ENCODE data around the gene DAPK2.
"Not testable (repeated sequence)": the region's sequence is repeated elsewhere in the genome, so short reads cannot be mapped to it uniquely, and the experiment has no call there.

Gene DAPK2

DNA sequence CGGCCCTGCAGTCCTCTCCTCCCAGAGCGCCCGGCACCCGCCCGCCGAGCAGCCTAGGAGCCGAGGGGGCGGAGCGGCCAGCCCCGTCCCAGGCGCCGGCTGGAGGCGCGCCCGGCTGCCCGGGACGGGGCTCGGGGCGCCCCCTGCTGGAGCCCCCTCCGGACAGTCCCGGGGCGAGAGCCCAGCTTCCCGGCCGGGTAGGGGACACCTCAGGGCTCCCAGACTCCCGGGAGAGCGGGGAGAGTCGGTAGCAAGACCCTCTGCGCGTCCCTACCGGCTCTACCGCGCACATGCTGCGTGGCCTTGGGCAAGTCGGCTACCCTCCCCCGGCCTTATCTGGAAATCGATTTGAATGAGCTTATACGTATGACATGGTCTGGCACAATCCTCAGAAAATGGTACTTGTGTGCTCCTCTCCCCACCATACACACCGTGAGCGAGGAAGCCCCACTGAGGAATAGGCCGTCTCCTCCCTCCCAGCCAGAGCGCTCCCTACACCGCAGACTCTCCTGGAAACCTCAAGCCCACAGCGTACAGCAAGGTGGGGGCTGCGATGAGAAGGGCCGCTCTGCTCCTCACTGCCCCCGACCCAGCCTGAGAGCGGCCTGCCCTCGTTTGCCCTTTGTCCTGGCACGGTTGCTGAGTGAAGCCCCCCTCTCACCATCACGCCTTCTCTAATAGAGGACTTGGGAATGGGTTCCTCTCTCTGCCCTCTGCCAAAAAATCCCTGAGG, at the start of gene DAPK2:
TSS of gene DAPK2 (minus strand) at position 65 of the 733 bp plus-strand sequence. CDS start 6,224 bp downstream, outside the sequence.
- peak; percentile 84 for DNase-seq (ENCODE audit: low spot score)

DNA sequence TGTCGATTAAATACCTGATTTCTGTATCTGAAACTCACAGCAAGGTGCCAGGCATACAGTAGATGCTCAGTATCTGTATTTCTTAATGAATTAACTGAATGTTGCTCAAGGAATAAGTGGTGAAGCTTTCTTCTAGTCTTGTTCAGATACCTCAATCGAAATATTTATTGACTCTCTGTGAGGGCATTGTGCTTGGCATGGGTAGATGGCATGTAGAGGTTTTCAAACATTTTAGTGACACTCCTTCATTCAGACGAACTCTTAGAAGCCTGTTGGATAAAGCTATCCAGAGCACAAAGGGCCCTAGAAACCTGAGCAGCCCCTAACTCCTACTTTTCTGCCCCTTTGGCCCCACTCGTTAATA, 49.1 kb upstream of the DAPK2 start:
- no peak for DNase-seq (ENCODE audit: low spot score)

DNA sequence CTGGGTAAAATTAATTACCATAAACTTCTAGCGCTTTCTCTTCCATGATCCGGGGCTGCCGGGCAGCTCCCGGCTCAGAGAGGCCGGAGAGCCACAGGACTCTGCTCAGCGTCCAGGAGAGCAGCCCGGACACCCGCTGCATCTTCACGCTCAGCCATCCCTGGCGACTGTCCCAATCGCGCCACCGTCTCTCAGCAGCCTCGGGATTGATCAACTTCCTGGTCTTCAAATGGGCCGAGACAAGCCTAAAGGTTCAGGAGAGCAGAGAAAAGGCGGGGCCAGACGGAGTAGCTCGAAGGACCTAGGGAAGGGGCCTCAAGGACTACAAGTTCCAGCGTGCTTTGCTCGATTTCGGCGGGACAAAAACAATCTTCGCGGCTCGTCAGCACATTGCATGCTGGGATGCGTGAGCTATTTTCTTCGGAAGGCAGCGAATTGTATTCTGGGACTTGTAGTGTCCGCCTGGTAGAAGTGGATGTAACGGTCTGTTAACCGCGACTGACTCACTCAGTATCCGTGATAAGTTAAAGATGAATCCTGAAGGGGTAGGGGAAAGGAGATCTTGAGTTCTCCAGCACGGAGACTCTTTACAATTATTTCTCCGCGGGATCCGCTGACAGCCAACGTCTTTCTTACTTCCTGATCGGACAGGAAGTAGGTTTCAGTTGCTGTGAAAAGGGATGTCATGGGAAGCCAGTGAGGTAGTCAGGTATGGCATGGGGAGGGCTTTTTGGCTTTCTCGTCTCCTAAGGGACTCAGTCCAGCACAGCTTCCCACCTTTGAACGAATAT, 47.5 kb upstream of the DAPK2 start, which contains the start of gene CIAO2A:
TSS of gene CIAO2A (minus strand) at position 212 of the 791 bp plus-strand sequence. CDS start at position 142, 70 bp downstream.
- peak; percentile 99 for DNase-seq (ENCODE audit: low spot score)

DNA sequence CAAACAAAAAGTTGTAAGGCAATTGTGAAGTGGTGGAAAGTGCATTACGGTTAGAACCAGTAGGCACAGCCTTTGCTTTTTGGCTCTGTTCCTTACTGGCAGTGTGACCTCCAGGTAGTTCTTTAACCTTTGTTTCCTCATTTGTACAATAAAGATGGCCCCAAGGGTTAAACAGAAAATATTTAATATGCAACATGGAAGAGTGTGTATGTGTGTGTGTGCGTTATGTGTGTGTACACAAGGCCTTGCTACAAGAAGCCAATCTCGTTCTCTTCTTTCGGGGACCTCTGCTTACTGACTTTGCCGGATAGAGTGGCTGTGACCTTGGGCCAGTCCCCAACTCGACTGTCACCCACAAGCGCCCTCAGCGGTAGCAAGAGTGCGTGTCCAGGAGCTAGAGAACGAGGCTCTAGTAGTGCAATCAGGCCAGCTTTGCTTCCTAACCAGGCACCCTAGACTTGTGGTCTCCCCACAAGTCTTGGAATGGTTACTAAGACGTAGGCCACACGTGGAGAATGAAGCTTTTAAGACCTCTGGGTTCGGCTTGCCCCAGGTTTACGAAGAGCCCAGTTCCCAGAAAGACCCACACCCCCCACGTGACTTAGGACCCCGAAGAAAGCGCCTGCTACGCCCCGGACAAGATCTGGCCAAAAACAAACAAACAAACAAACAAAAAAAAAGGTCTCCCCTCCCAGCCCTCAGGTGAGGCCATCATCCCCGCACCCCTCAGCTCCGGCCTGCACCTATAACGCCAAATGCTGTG, 46.8 kb upstream of the DAPK2 start:
- DNase-seq (ENCODE audit: low spot score): peak; percentile 43

DNA sequence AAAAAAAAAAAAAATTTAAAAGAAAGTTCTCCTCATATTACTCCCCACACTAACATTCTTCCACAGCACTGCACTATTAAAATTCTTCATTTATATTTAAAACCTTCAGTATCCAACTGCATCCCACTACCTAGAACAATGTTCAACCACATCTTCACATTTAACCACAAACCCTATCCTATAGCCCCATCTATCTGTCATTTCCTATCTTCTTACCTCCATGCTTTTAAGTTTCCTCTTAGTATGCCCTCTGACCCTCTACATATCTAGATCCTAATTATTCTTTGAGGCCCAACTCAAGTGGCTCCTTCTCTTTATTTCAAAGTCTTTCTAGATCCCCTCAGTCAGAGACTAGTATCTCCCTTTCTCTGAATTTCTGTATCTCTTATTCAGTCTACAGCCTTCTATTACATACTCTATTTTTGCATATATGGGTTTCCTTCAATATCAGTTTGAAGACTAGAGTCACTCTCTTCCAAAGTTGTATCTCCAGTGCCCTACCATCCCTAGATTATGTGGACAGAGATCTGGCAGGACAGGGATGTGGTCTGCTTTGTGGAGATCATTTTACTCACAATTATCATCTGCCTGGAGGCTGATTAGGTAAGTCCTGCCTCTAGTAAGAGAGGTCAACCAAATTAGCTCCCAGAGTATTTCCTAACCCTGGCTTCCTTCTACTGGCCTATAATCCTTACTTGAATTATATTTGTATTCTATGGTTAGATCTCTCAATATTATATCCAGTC, 46.0 kb upstream of the DAPK2 start:
- no peak for DNase-seq (ENCODE audit: low spot score)

DNA sequence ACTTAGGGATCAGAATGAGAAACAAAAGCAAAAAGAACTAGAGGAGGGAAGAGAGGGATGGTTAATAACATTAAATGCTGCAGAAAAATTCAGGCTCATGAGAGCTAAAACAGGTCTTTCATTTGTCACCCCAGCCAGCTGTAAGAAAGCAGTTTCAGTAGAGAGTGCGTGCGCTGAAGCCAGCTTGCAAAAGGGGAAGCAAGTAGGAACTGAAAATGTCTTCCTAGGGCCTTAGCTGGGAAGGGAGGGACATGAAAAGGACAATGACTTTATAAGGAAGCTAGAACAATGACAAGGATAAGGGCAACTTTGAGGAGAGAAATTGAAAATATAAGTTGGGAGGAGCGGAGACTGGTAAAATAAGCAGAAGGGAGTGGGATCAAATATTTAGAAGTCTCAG, 44.2 kb upstream of the DAPK2 start:
- peak; percentile 51 for DNase-seq (ENCODE audit: low spot score)

DNA sequence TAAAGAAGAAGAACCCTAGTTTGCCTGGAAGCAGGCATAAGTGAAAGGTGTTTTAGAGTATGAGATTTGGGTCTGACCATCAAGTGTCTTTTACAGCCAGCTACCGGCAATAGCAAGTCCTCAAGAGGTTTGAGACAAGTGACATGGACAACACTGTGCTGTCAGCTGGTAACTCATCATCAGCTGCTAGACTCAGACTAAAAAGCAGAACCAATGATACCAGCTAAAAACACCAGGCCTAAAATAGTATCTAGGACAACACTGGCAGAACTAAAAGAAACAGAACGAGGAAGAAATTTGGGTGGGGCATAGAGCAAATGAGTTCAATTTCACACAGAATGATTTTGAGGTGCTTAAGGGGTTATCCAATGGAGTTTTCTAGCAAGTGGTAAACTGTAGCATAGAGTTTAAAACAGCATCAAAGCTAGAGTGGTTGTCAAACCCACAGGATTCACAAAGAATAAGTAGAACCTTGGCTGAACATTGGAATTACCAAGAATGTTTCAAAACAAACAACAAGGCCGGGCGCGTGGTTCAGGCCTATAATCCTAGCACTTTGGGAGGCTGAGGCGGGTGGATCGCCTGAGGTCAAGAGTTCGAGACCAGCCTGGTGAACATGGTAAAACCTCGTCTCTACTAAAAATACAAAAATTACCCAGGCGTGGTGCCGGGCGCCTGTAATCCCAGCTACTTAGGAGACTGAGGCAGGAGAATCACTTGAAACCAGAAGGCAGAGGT, 43.4 kb upstream of the DAPK2 start:
- peak; percentile 60 for DNase-seq (ENCODE audit: low spot score)

DNA sequence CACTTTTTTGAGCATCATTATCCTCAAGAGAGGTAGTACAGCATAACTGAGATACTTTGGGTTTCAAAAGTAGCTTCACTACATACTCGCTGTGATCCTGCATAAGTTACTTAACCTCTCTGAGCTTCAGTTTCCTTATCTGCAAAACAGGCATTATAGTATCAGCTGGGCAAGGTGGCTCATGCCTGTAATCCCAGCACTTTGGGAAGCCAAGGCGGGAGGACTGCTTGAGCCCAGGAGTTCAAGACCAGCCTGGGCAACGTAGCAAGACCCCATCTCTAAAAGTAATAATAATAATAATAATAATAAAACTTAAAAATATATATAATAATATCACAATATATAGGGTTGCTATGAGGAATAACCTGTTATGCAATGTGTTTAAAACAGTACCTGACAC, 36.5 kb upstream of the DAPK2 start:
- DNase-seq (ENCODE audit: low spot score): no peak

DNA sequence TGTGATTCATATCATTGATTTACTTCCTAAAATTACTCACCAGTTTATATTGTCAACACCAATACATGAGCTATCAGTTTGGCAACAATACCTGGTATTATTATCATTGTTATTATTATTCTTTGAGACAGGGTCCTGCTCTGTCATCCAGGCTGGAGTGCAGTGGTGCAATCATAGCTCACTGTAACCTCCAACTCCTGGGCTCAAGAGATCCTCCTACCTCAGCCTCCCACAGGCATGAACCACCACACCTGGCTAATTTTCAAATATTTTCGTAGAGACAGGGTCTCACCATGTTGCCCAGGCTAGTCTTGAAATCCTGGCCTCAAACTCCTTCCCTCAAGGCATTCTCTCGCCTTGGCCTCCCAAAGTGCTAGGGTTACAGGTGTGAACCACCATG, 27.2 kb upstream of the DAPK2 start:
- not testable (repeated sequence) for DNase-seq (ENCODE audit: low spot score)

DNA sequence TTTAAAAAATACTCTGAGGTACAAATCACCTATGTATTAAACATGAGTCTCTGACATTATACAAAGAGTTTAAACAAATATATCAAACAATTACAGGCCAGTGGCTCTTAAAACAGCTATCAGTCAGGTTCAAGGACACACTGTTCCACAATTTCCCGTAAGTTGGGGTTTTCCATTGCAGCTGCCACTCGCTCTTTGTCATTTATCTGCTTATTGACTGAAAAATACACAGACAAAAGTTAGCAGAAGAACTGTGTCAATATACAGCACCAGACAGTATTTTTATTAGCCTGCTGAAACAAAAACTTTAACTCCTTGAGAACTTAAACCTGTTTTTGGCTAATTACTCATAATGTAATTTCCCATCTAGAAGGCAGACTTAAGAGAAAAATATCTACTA, 26.5 kb upstream of the DAPK2 start:
- no peak for DNase-seq (ENCODE audit: low spot score)

DNA sequence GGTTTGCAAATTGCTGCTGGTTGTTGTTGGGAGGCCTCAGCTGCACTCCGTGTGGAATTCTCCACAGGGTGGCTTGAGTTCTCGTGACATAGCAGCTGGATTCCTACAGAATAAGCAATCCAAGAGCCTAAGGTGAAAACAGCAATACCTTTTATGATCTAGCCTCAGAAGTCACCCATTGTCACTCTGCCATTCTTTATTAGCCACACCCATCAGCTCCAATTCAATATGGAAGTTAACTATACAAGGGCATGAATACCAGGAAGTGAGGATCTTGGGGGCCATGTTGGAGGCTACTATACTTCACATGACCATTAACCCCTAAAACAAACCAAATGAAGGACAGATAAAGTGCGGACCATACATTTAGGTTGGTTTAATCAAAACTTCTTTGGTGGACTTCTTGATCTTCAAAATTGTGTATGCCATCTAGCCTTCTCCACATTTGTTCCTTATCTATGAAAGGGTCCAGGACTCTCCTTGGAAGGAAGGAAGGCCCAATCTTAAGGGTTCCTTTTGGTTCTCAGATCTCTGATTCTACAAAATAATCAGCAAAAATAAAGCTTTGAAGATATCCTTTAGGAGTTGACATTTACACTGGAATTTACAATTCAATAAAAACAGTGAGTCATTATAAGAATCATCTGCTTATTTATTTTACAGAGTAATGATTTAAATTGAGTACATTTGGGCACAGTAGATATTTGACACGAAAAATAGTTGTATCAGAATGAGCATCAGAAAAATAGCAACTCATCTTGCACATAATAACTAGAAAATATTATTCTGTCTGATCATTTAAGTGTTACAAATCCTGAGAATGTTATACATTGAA, 25.9 kb upstream of the DAPK2 start:
- no peak for DNase-seq (ENCODE audit: low spot score)

DNA sequence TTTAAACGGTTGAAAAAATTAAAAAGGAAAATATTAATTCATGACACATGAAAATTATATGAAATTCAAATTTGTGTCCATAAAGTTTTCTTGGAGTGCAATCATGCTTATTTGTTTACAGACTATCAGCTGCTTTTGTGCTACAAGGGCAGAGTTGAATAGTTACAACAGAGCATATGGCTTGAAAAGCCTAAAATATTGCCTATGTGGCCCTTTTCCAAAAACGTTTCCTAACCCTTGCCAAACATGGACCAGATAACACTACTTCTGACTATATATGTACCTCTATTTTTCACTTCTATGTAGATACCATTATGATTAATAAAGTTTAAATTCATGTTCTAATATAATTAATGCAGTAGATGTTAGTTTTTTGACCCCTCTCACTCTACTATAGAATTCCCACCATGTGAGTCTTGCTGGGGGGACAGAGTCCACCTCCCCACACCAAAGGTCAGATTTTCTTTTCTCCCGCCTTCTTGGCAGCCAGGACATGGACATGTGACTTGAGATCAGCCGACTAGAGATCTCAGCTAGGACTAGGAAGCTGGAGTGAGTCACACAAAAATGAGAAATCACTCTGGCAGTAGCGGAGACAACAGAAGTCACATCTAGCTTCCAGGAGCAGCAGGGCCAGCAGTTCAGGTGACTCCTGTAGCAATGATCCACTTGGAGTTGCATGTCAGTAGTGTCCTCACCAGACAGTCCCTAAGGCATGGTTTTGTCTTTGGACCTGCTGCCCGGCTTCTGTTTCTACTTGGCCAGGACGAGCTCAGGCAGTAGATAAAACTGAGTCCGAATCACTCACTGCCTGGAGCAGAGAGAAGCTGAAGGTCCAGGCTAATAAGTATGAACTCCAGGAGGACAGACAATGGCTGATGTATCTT, 24.9 kb upstream of the DAPK2 start:
- DNase-seq (ENCODE audit: low spot score): peak; percentile 49

DNA sequence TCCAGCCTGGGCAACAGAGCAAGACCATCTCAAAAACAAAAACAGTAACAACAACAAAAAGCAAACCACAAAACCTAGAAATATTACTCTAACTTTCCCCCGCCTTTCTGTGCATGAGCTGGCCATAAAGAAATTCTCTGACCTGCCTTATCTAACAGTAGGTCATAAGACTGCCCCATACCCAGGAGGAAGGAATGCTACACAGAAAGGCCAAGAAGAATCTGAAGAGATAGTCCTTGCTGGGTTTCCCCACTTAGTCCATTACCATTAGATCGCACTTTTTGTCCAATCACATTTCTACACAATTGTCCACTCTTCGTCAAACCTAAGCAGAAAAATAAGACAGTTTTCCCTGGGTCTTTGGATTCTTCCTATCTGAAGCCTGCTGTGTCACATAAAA, 23.8 kb upstream of the DAPK2 start:
- no peak for DNase-seq (ENCODE audit: low spot score)

DNA sequence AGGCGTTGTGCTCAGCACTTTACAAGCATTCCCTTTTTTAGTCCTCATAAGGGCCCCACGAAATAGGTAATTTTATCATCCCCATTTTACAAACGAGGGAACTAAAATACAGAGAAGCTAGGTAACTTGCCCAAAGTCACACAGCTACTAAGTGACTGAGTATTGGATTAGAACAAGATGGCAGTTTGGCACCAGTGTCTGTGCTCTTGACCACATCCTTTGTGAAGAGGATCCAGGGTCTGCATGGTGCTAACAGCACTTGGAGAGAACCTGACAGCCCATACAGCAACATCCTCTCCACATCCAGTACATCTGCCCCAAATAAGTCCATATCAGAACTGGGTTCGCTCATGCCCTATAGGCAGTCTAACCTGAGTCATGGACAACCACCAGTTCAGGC, 21.8 kb upstream of the DAPK2 start:
- no peak for DNase-seq (ENCODE audit: low spot score)

DNA sequence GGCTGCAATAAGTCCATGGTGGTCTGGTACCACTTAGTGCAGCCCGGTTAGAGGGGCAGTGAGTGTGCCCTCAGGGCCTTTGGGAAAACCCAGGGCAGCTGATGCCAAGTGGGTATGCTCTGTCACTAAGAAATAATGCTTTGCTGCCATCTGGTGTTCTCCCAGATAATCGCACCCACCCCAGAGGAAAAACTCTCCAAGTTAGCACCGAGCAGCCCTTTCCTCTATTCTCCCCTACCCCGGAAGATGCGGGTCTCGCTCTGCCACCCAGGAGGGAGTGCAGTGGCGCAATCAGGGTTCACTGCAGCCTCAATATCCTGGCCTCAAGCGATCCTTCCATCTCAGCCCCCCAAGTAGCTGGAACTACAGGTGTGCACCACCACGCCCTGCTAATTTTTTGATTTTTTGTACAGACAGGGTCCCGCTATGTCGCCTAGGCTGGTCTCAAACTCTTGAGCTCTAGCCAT, 21.3 kb upstream of the DAPK2 start:
- peak; percentile 65 for DNase-seq (ENCODE audit: low spot score)

DNA sequence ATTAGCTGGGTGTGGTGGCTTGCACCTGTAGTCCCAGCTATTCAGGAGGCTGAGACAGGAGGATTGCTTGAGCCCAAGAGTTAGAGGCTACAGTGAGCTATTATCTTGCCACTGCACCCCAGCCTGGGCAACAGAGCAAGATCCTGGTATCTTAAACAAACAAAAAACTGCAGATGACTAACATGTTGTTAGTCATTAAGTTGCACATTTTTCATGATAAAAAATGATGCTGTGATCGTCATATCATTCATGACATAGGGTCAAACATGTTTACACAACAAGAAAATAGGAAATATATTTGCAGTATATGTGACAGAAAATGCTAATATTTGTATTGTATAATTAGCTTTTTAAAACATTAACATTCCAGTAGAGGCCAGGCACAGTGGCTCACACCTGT, 20.2 kb upstream of the DAPK2 start:
- DNase-seq (ENCODE audit: low spot score): no peak

DNA sequence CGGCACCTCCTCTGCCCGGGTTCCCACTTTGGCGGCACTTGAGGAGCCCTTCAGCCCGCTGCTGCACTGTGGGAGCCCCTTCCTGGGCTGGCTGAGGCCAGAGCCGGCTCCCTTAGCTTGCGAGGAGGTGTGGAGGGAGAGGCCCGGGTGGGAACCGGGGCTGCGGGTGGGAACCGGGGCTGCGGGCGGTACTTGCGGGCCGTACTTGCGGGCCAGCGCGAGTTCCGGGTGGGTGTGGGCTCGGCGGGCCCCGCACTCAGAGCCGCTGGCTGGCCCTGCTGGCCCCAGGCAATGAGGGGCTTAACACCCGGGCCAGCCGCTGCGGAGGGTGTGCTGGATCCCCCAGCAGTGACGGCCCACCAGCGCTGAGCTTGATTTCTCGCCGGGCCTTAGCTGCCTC, 14.4 kb upstream of the DAPK2 start:
- no peak for DNase-seq (ENCODE audit: low spot score)

DNA sequence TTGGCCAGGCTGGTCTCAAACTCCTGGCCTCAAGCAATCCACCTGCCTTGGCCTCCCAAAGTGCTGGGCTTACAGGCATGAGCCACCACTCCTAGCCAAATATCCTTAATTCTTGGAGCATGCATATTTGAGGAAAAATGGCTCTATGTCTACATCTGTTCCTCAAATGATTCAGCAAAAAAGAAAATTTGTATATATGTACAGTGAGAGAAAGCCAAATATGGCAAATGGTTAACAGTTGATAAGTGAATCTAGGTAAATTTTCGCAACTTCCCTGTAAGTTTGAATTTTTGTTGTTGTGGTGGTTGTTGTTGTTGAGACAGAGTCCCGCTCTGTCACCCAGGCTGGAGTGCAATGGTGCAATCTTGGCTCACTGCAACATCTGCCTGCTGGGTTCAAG, 12.8 kb upstream of the DAPK2 start:
- not testable (repeated sequence) for DNase-seq (ENCODE audit: low spot score)

DNA sequence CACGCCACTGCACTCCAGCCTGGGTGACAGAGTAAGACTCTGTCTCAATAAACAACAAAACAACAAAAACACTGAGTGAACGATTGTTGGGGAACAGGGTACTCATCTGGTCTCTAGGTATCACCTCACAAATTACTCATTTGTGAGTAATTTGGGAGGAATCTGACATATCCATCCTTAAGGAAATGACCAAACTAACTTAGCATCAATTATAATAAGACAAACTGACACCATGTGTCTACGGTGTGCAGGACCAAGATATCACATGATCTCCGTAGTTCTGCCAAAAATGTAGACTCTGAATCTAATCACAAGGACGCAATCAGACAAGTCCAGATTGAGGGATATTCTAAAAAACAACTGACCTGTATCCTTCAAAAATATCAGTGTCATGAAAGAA, 12.0 kb upstream of the DAPK2 start:
- no peak for DNase-seq (ENCODE audit: low spot score)

Measured in globus pallidus (tissue), 1 donor.